CD4-positive, alpha-beta T cell treated with Interleukin-17A for 1 hour (primary cell): ENCODE measurements around the gene REPS1.
"Not testable (repeated sequence)": the region's sequence is repeated elsewhere in the genome, so short reads cannot be mapped to it uniquely, and the experiment has no call there.

Experiments
- DNase-seq: peaks from one replicate; pipeline ENCODE4 v3.0.0-alpha.2; 2020

REPS1 gene

DNA sequence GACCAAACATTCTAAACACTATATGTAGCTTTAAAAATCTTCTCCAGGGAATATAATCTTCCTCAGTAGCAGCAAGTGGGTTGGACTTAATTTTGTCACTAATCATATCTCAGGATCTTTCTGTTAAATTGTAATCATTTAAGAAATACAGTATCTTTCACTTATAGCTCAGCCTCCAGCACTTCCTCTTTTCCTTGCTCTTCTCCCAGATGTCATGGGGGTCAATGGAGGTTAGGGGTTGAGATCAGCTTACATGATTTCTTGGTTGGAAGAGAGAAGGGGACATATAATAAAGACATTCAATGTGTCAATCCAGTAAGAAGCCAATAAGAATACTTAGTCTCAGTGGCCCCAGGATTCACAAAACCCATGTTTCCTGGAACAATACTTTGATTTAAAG, 15.7 kb upstream of the REPS1 start:
- DNase-seq: no peak

DNA sequence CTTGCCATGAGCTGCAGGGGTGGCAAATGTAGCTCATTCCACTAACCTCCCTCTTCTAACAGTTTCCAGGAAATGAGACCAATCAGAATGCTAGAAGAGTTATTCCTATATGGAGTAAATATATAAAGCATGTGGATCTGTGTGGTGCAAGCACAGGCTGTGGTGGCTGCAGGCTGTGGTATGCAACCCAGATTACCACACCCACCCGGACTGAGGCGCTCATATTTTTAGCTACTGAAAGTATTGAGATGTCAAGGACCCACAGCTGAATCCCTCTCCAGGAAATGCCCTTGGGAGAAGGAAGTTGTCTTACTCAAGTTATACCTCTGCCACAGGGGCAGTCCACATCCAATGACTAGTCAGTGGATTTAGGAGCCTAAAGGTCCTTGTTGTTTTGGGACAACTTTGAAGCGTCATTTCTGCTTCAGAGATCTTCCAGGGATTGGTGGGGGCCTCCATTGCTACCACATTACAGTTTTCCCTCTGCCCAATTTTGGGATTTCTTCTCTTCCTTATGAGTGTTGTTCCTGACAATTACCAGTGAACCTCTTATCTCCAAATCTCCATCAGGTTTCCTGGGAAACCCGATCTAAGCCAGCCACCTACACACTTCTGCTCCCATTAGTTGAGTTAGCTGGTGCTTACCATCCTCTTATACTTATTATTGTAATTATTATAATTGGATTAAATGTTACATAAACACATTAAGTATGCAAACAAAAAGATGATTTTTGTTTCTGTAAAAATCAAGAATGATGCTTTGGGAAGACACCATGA, 12.1 kb upstream of the REPS1 start:
- no peak for DNase-seq

- no peak for DNase-seq
These were observed 9.1 kb upstream of the REPS1 start for GRCh38 chr6:138997136-138997535.

GRCh38 chr6:138996524-138996923, 8.5 kb upstream of the REPS1 start:
- DNase-seq: no peak

DNA sequence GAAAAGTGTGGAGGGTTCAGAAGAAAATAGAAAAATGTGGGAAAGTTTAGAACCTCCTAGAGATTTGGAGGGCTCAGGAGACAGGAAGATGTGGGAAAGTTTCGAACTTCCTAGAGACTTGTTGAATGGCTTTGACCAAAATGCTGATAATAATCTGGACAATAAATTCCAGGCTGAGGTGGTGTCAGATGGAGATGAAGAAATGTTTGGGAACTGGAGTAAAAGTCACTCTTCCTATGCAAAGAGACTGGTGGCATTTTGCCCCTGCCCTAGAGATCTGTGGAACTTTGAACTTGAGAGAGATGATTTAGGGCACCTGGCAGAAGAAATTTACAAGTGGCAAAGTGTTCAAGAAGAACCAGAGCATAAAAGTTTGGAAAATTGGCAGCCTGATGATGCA, 5.4 kb upstream of the REPS1 start:
- DNase-seq: not testable (repeated sequence)

GRCh38 chr6:138992965-138993364, 4.9 kb upstream of the REPS1 start:
- DNase-seq: not testable (repeated sequence)

DNA sequence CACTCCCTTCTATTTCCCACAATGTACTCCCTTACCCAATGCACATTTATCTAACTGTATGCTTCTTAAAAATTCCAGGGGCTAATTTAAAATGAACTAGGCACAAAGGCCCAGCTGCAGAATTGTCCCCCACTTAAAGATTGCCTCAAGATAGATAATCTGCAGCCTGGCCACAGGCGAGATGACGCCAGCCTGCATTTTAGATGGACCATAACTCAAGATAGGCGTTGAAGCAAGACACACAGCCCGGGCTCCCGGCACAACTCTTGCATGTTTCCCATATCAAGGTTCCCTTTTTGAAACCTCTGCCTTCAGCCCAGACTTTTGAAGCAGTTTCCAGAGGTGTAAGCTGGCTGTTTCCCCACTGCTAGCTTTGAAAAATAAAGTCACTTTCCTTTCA, 3.2 kb upstream of the REPS1 start:
- DNase-seq: no peak

GRCh38 chr6:138989098-138989983, 1.3 kb upstream of the REPS1 start:
- no peak for DNase-seq

GRCh38 chr6:138988469-138988834, 399 bp upstream of the REPS1 start:
- no peak for DNase-seq

- DNase-seq: no peak
These were observed 892 bp downstream of the REPS1 start for GRCh38 chr6:138987080-138987642.

- peak; percentile 17 for DNase-seq
These were observed 1.5 kb downstream of the REPS1 start for GRCh38 chr6:138986578-138986977.

DNA sequence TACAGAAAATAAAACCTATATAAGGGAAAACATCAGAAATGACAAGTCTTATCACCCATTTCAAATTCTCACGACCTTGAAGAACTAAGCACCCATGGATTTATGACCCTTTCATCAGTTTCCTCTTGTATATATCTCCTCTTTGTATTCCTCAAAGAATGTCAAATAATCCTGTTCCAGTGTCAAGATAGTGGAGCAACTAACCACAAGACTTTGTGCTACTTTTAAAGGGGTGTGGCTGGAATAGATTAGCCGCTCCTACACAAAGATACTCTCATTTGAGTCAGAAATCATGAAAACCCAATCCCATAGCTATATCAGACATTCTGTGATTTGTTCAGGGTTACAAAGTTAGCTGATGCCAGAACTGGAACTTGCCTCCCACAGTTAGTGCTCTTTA, 6.6 kb downstream of the REPS1 start:
- DNase-seq: no peak

- no peak for DNase-seq
These were observed 8.0 kb downstream of the REPS1 start for GRCh38 chr6:138979813-138980668.

DNA sequence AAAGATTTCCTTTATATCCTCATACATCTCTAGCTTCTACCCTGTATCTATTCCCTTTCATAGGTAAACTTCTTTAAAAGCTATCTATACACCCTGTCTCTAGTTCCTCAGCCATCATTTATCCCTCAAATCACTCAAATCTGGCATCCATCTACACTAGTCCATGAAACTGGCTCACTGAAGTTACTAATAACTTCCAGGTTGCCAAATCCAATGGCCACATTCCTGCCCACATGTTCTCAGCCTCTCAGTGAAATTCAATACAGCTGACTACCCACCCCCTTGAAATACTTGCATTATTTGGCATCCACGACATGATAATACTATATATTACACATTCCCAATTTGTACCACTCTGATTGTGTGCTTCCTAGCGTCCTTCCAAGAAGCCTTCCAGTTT, 8.7 kb downstream of the REPS1 start:
- no peak for DNase-seq

- no peak for DNase-seq
These were observed 9.8 kb downstream of the REPS1 start for GRCh38 chr6:138978229-138978628.

GRCh38 chr6:138977646-138978167, 10.3 kb downstream of the REPS1 start:
- DNase-seq: no peak

- DNase-seq: no peak
These were observed 10.8 kb downstream of the REPS1 start for GRCh38 chr6:138977242-138977641.

DNA sequence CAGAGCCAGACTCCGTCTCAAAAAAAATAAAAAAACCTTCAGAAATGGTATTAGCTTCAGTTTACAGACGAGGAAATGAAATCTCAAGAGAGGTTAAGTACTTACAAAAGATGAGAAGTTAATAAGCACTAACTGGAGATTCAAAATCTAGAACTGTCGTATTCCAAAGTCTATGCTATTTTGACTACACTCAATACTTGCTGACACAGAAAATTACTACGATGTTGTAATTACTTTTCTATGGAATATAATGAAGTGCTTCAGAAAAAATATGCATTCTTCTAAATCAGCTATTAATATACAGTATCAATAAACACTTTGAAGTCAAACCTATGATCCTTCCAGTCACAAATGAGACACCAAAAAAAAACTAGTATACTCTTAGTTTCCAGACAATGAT, 12.2 kb downstream of the REPS1 start:
- DNase-seq: no peak

- DNase-seq: no peak
These were observed 14.4 kb downstream of the REPS1 start for GRCh38 chr6:138973466-138974153.

DNA sequence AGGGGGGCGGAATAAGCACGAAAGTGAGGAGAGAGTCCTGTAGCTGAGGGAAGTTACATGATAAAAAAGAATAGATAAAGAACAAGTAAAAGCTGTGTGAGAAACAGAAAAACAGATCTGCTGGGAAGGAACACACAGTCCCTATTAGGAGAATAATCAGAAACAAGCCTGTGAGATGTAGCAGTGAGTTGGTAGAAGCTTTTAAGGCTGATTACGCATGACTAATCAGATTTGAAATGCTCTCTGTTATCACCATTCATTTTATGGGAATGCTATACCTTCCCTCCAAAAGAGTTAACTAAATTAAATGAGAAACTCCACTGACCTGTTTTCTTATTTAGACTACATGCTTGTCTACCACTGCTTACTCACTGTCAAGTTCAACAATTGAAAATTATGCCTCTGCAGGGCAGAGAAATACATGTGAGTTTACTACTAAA, 15.8 kb downstream of the REPS1 start:
- no peak for DNase-seq

- no peak for DNase-seq
These were observed 16.5 kb downstream of the REPS1 start for GRCh38 chr6:138971601-138972000.

GRCh38 chr6:138970856-138971425, 17.1 kb downstream of the REPS1 start:
- DNase-seq: peak; percentile 12
